CD4-positive, alpha-beta T cell (primary cell): Measurements from ENCODE around the gene ELMO1. TPM values are rescaled to one million over a fixed set of nuclear protein-coding genes. Genes with fewer than 3 reads are reported as not detected.
A peak's percentile ranks its signal among the peaks of the same experiment; 100 is the strongest.

Experiments used
- ATAC-seq: fragments of 200-7000 bp; cut with Tn5 transposase; one replicate; pipeline ENCODE4 v1.10.0; 2022; ENCODE audit warnings: mild to moderate bottlenecking; ENCODE audit not compliant: poor library complexity
- CTCF ChIA-PET: fragments of 350-600 bp; sonication (Branson Sonifier 250); formaldehyde crosslinking; loops from one replicate; lab custom pipeline; 2021; ENCODE audit warnings: antibody characterized with exemption, inconsistent platforms; lab: Charles Lee
- POLR2A ChIA-PET: fragments of 350-600 bp; sonication (Branson Sonifier 250); formaldehyde crosslinking; loops from one replicate; lab custom pipeline; 2021; ENCODE audit warnings: antibody characterized with exemption, inconsistent platforms; lab: Charles Lee
- DNase-seq, 14 experiments: peaks; one replicate each; pipeline ENCODE4 v3.0.0-alpha.2; 2013 to 2020; ENCODE audit warnings: mixed read lengths in 2 of 14
- H3K27ac ChIP-seq, 2 donors: one replicate each; pipeline versions ENCODE4 v1.5.1 to v1.7.0; 2013; ENCODE audit warnings: low read length in 2 of 2, low read depth in 1 of 2, mild to moderate bottlenecking in 1 of 2
- H3K27me3 ChIP-seq, 2 experiments: 1 replicate in 1 of 2; 2 replicates in 1 of 2; pipeline versions ENCODE4 v1.6.1 to v1.7.0; 2013; ENCODE audit warnings: low read length in 2 of 2, control low read depth in 1 of 2, mild to moderate bottlenecking in 1 of 2, moderate library complexity in 1 of 2; ENCODE audit not compliant: insufficient read depth in 2 of 2, control insufficient read depth in 1 of 2
- H3K36me3 ChIP-seq: one replicate; pipeline ENCODE4 v1.6.1; 2013; ENCODE audit warnings: low read length, control low read depth; ENCODE audit not compliant: insufficient read depth
- H3K4me1 ChIP-seq: one replicate; pipeline ENCODE4 v1.6.1; 2013; ENCODE audit warnings: low read length, control low read depth; ENCODE audit not compliant: insufficient read depth
- H3K4me3 ChIP-seq: one replicate; pipeline ENCODE4 v1.5.1; 2013; ENCODE audit warnings: mild to moderate bottlenecking, low read length, moderate library complexity
- H3K9me3 ChIP-seq, 2 experiments: 1 replicate in 1 of 2; 2 replicates in 1 of 2; pipeline versions ENCODE4 v1.6.1 to v1.7.0; 2013; ENCODE audit warnings: low read length in 2 of 2, mild to moderate bottlenecking in 2 of 2, control low read depth in 1 of 2, moderate library complexity in 1 of 2; ENCODE audit not compliant: control insufficient read depth in 1 of 2, insufficient read depth in 1 of 2
- H3K27ac Mint-ChIP-seq: one replicate; pipeline ENCODE4 v1.8.0; 2020; ENCODE audit warnings: mixed read lengths
- H3K27me3 Mint-ChIP-seq: one replicate; pipeline ENCODE4 v1.8.0; 2021; ENCODE audit warnings: mixed read lengths
- H3K36me3 Mint-ChIP-seq: one replicate; pipeline ENCODE4 v1.8.0; 2021; ENCODE audit warnings: low read depth, mixed read lengths
- H3K4me1 Mint-ChIP-seq: one replicate; pipeline ENCODE4 v1.8.0; 2021; ENCODE audit warnings: low read depth, mixed read lengths
- H3K4me3 Mint-ChIP-seq: one replicate; pipeline ENCODE4 v1.8.0; 2020; ENCODE audit warnings: mild to moderate bottlenecking, mixed read lengths
- H3K9me3 Mint-ChIP-seq: one replicate; pipeline ENCODE4 v1.8.0; 2020; ENCODE audit warnings: mixed read lengths
- intact Hi-C, 2 experiments: fragments of 100-400 bp; cut with DNase I in 1 of 2; cut with micrococcal nuclease in 1 of 2; formaldehyde crosslinking; loops; one replicate each; pipeline versions ENCODE4 v1.15.1 to v1.9.0; 2023 to 2025; cut with DNase I, micrococcal nuclease
- total RNA-seq, 174 experiments: library from RNA in 2 of 174; stranded (reverse) in 2 of 174; gene quantifications; one replicate each; pipeline ENCODE4 v1.2.3 and lab custom pipeline; 2021 to 2026
- TF ChIP-seq, protein P1 (sequence below): fragments of 200-600 bp; IDR thresholded peaks from one replicate; pipeline ENCODE4 v1.8.0; 2022; ENCODE audit warnings: antibody characterized with exemption, mild to moderate bottlenecking

Gene ELMO1
- total RNA-seq, 2 experiments from 2014 or later: 117 to 120 TPM

DNA sequence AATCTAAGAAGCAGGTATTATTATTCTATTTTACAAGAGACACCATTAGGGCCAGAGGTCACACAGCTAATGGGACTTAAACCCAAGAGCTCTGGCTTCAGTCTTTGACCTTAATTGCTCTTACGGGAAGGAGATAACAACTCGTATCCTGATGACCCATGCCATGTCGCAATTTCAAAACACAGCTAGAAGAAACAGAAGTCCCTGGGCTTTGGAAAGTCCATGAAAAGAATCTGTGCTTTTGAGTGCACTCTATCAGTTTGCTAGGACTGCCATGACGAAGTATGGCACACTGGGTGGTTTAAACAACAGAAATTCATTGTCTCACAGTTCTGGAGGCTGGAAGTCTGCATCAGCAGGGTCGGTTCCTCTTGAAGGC, 476.5 kb downstream of the ELMO1 start:
- peak overlapping the region; percentile 47 for H3K27ac Mint-ChIP-seq
- CTCF ChIA-PET: no interaction called here

DNA sequence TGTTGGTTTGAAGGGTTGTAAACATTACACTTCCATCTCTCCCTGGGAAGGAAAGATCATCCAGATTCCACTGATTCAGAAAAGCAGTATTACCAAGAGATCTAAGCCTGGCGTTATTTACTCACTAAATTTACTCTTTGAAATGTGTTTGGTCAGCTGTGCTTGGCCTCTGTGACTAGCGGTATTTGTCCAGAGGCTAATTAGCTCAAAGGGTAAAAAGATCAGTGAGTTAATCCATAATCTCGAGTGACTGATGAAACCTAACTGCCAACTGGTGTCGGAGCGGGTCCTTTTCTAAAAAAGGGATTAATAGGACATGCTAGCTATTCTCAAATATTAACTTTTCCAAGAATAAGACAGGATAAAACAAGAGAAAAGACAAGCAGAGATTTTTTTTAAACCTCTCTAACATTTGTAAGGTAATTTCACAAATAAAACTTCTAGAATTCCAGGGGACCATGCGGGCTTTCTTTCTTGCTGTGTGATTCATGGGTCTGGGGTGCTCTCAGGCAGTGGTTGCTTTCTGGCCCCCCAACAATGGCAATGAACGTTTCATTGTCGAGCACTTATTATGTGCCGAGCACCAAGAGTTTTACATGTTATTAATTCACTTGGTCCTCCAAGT, 477.0 kb downstream of the ELMO1 start:
- Mint-ChIP-seq H3K4me1 (peaks cover 37% of the 10 kb centered on the region), H3K27me3 (no peaks in the 10 kb centered on the region), H3K27ac (no peak overlapping the region), H3K36me3 (peaks cover 42% of the 10 kb centered on the region), H3K4me3 (no peak overlapping the region), H3K9me3 (peaks cover 5% of the 10 kb centered on the region)
- H3K36me3 ChIP-seq: peaks cover 6% of the 10 kb centered on the region
- intact Hi-C loops: no loop called here
- no peaks in the 10 kb centered on the region for H3K27me3 ChIP-seq
- no peak overlapping the region for H3K27ac ChIP-seq
- CTCF ChIA-PET: no interaction called here
- ATAC-seq (no peak), DNase-seq (no peak)
- TF ChIP-seq, protein P1, sequence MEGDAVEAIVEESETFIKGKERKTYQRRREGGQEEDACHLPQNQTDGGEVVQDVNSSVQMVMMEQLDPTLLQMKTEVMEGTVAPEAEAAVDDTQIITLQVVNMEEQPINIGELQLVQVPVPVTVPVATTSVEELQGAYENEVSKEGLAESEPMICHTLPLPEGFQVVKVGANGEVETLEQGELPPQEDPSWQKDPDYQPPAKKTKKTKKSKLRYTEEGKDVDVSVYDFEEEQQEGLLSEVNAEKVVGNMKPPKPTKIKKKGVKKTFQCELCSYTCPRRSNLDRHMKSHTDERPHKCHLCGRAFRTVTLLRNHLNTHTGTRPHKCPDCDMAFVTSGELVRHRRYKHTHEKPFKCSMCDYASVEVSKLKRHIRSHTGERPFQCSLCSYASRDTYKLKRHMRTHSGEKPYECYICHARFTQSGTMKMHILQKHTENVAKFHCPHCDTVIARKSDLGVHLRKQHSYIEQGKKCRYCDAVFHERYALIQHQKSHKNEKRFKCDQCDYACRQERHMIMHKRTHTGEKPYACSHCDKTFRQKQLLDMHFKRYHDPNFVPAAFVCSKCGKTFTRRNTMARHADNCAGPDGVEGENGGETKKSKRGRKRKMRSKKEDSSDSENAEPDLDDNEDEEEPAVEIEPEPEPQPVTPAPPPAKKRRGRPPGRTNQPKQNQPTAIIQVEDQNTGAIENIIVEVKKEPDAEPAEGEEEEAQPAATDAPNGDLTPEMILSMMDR: no peak
- POLR2A ChIA-PET: interaction anchor here (1.5 kb wide), 1 partner anchor 34 kb away, joined by 4 read pairs; no protein-coding TSS in a partner anchor
- H3K4me1 ChIP-seq: peaks cover 17% of the 10 kb centered on the region
- peaks cover 0 to 7% of the 10 kb centered on the region in 2 experiments for H3K9me3 ChIP-seq
- no peak overlapping the region for H3K4me3 ChIP-seq

More for the DNA sequence above, 476.5 kb downstream of the ELMO1 start:
- Mint-ChIP-seq H3K36me3 (peaks cover 45% of the 10 kb centered on the region), H3K9me3 (peaks cover 5% of the 10 kb centered on the region), H3K4me1 (peaks cover 39% of the 10 kb centered on the region), H3K27me3 (no peaks in the 10 kb centered on the region), H3K4me3 (no peak overlapping the region)
- no peak overlapping the region for H3K27ac ChIP-seq
- DNase-seq: peak in 2 of 14 experiments; percentile 19 to 31
- ATAC-seq: no peak
- peaks cover 0 to 7% of the 10 kb centered on the region in 2 experiments for H3K9me3 ChIP-seq
- TF ChIP-seq, protein P1: no peak
- H3K4me1 ChIP-seq: peaks cover 17% of the 10 kb centered on the region
- POLR2A ChIA-PET: no interaction called here
- H3K36me3 ChIP-seq: peaks cover 6% of the 10 kb centered on the region
- no peak overlapping the region for H3K4me3 ChIP-seq
- H3K27me3 ChIP-seq: no peaks in the 10 kb centered on the region
- intact Hi-C loops: no loop called here

GRCh38 chr7:36970551-36971514, 477.8 kb downstream of the ELMO1 start:
- ATAC-seq (no peak), DNase-seq (peak in 1 of 14 experiments; percentile 32)
- H3K27ac ChIP-seq: no peak overlapping the region
- Mint-ChIP-seq H3K27ac (no peak overlapping the region), H3K4me3 (no peak overlapping the region), H3K36me3 (peaks cover 42% of the 10 kb centered on the region), H3K27me3 (no peaks in the 10 kb centered on the region), H3K9me3 (peaks cover 5% of the 10 kb centered on the region), H3K4me1 (peaks cover 42% of the 10 kb centered on the region)
- intact Hi-C loops: no loop called here
- H3K4me3 ChIP-seq: no peak overlapping the region
- H3K4me1 ChIP-seq: peaks cover 17% of the 10 kb centered on the region
- ChIA-PET CTCF (interaction anchor here (0.6 kb wide), 1 partner anchor 168 kb away, joined by 3 read pairs; no protein-coding TSS in a partner anchor), POLR2A (interaction anchor here (1.1 to 1.5 kb wide), 2 partner anchors 27 to 33 kb away, joined by 3 to 4 read pairs; no protein-coding TSS in a partner anchor)
- H3K27me3 ChIP-seq: no peaks in the 10 kb centered on the region
- H3K9me3 ChIP-seq: peaks cover 0 to 7% of the 10 kb centered on the region in 2 experiments
- TF ChIP-seq, protein P1: no peak
- H3K36me3 ChIP-seq: peaks cover 6% of the 10 kb centered on the region
